ENCODE measurements around the gene STARD3NL. TPM values are rescaled to one million over a fixed set of nuclear protein-coding genes. Genes with fewer than 3 reads are reported as not detected.

The STARD3NL gene
- total RNA-seq, 1 donor from 2014 or later: 22.5 TPM

GRCh38 chr7:38179776-38180226, 1.8 kb downstream of the STARD3NL start:
- ATAC-seq (no peak), DNase-seq (no peak)
- intact Hi-C loops (cut with micrococcal nuclease): loop anchor here (5.0 kb wide), 1 partner anchor 38 kb away; no protein-coding TSS in a partner anchor

DNA sequence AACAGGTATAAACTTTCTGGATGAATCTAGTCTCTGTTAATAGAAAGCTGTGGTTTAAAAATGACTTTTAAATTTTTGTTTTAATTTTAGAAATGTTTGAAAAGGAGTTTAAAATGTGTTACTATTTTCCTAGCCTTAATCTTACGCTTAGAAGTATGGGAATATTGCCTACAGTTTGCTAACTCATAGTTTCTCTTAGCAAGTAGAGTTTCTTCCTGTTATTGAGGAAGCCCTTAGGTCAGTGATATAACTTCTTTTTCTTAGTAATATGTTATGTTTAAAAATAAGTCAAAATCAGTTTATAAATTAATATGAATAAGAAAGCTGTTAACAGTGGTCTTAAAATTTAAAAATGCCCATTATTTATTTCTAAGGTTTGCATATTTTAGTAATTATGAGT, 3.1 kb downstream of the STARD3NL start:
- no peak for DNase-seq
- intact Hi-C loops (cut with micrococcal nuclease): loop anchor here (5.0 kb wide), 1 partner anchor 36 kb away; no protein-coding TSS in a partner anchor
- no peak for ATAC-seq

DNA sequence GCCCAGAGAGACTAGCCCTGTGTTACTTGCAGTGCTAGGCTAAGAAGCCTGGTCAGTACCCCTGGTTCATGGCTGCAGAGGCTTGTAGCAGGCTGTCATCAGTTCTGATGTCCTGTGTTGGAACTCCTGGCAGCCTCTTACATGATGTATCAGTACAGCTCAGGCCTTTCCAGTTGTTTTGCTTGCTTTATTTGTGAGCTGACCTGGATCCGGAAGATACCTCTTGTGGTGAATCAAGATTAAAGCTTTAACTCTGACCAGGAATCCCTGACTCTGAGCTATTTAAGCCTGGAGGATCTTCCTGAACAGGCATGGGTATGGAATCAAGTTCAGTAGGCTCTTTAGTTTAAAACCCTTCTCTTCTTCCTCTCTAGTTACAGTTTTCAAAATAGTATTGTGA, 4.4 kb downstream of the STARD3NL start:
- no peak for DNase-seq
- intact Hi-C loops (cut with micrococcal nuclease): loop anchor here (5.0 kb wide), 1 partner anchor 35 kb away; no protein-coding TSS in a partner anchor
- no peak for ATAC-seq

DNA sequence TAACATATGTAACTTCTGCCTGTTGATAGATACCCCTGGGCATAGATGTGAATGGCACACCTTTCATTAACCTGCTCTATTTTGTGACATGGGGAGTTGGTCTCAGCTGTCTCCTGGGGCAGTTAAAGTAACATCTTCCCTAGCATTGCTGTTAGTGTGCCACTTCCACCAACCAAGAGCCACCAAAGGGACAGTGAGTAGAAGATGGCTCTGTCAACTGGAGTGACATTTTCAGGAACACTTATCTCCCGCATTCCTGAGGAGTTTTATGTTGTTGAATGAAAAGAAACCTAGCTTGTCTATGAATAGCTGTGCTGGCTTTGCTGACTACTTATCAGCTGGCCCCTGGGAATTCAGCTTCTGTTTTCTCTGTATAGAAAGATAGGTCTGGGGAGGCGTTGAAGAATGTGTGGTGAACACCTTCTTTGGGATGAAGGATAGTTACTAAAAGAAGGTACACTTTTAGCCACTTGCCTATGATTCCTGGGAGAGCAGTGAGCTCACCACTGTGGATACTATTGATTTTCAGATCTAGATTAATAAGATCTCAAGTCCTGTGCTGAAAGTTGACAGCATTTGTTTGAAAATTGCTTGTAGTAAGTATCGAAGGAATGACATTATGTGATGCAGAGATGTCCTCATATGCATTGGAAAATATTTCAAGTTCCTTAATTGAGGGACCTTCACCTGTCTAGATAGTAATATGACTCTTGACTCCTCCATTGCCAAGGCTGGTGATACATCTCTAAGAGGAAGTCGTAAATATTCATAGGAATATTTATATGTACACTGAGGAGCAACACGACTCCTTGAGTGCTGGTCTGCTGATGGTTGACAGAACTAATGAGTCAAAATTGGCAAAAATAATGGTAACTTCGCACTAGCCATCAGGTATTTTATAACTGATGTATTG, 7.6 kb downstream of the STARD3NL start:
- ATAC-seq (peak; percentile 17), DNase-seq (no peak)
- intact Hi-C loops (cut with micrococcal nuclease): no loop called here

DNA sequence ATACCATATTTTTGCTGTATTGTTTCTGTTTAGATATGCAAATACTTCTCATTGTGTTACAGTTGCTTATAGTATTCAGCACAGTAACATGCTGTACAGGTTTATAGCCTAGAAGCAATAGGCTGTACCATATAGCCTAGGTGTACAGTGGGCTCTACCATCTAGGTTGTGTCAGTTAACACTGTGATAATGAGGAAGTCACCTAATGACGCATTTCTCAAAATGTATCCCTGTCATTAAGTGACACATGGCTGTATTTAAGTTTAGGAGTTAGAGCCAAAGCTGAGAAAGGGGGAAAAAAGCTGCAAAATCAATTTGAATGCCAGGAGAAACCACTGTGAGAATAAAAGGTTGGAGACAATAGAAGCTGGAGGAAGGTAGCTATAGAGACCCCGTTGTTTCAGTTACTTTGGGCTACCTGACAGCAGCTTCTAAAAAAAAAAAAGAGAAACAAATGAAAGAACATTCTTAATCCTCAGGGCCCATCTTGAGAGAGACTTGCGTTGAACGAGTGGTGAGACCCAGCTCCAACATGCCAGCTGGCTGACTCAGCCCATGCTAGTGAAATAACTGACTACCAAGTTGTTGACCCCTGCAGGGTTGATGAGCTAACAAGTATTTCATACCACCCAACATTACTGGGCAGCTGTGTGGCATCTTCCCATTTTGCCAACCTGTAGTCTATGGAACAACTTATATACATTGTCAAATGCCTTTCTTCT, 8.7 kb downstream of the STARD3NL start:
- DNase-seq (no peak), ATAC-seq (no peak)
- intact Hi-C loops (cut with micrococcal nuclease): no loop called here

DNA sequence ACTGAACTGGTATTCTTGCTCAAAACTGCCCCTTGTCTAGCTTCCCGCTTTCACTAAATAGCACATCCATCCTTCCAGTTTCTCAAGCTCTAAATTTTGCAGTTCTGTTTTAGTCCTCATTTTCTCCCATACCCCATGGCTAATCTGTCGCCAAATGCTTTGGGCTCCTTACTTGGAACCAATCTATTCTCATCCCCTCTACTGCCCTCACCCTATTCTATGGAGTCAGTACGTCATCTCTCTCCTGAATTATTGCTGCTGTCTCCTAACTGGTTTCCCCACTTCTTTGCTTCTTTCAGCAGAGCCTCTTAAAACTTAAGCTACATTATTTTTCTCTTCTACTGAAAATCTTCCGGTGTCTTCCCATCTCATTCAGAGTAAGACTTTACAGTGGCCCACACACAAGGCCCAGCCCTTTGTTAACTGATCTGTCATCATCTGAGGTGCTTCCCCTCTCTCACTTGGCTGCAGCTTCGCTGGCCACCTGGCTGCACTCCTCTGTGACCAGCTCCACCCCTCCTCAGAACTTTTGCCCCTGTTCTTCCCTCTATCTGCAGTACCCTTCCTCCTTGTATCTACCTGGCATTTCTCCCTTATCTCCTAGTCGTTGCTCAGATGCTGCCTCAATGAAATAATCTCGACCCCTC, 9.9 kb downstream of the STARD3NL start:
- ATAC-seq (no peak), DNase-seq (no peak)
- intact Hi-C loops (cut with micrococcal nuclease): no loop called here

GRCh38 chr7:38189231-38189938, 11.3 kb downstream of the STARD3NL start:
- intact Hi-C loops (cut with micrococcal nuclease): no loop called here
- DNase-seq: no peak
- ATAC-seq: no peak

DNA sequence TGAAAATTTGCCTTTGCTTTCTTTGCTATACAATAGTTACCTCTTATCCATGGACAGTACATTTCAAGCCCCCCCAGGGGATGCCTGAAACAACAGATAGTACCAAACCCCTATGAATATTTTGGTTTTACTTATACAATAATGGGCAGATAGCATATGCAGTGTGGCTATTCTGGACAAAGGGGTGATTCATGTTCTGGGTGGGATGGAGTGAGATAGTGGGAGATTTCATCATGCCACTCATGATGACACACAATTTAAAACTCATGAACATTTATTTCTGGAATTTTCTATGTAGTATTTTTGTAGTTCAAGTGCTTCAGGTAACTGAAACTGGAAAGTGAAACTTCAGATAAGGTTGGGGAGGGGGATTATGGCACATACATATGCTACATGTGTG, 12.0 kb downstream of the STARD3NL start:
- intact Hi-C loops (cut with micrococcal nuclease): no loop called here
- DNase-seq: no peak
- ATAC-seq: no peak

DNA sequence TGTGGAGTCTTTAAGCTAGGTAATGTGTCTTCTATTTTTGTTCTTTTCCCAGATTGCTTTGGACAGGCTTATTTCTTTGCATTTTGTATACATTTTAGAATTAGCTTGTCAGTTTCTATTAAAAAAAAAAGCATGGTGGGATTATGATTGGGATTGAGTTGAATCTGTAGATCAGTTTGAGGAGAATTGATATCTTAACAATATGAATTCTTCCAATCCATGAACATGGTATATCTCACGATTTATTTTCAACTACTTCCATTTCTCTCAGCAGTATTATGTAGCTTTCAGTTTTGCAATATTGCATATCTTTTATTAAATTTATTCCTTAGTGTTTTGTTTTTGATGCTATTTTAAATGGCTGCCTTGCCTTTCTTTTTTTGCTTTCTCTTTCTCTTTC, 13.7 kb downstream of the STARD3NL start:
- ATAC-seq: no peak
- no peak for DNase-seq
- intact Hi-C loops (cut with micrococcal nuclease): no loop called here

- ATAC-seq: no peak
- intact Hi-C loops (cut with micrococcal nuclease): no loop called here
- DNase-seq: no peak
Measured at GRCh38 chr7:38192327-38192726, 14.3 kb downstream of the STARD3NL start.

DNA sequence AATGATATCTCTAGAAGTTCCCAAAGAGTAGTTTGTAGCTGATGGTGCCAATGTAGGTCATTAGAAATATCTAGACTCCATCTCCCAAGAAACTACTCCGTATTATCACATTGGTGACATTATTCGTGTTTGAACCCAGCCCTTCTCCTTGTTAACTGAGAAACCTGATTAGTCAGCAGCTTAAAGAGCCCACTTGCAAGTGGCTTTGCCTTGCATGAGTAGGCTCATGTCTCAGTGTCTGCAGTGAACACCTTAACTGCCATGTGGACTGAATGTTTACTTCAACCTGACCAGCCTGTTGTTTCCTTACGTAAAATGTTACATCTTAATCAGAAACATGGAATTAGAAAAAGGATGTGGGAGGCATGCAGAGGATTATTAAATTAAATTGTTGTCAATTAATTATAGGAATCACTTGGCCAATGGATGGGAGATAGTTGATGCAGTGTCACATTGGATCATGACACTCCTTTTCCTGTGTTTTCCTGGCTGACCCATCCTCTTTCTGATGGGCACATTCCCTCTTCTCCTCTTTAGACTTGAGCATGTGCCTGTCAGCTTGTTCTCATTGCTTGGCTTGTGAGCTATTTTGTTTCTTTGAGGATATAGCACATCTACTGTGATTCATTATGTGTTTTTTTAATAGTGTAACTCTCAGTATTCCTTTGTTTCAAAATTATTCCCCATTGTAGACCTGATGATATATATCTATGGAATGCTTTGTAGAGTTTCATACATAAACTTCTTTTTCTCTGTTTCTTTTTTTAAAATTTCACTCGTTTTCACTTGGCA, 18.0 kb downstream of the STARD3NL start:
- no peak for DNase-seq
- ATAC-seq: no peak
- intact Hi-C loops (cut with micrococcal nuclease): no loop called here

DNA sequence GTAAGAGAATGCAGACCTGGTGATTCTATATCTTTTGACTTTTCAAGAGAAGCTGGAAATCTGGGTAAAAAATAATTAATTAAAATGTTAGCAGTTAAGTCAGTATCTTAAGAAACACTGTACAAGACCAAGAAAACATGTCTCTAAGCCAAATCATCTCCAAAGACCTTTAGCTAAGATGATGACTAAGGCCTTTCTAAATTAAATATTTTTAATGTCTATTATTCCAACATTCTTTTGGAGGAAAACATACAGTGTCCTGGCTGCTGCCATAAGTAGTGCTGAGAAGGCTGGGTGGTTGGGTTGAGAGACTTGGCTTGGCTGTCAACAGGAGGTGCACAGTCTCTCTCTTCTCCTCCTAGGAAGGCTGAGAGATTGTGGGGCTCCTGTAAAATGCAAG, 20.3 kb downstream of the STARD3NL start:
- intact Hi-C loops (cut with micrococcal nuclease): no loop called here
- ATAC-seq: no peak
- no peak for DNase-seq

- DNase-seq (no peak), ATAC-seq (no peak)
- intact Hi-C loops (cut with micrococcal nuclease): no loop called here
Measured at GRCh38 chr7:38199154-38199553, 21.1 kb downstream of the STARD3NL start.

DNA sequence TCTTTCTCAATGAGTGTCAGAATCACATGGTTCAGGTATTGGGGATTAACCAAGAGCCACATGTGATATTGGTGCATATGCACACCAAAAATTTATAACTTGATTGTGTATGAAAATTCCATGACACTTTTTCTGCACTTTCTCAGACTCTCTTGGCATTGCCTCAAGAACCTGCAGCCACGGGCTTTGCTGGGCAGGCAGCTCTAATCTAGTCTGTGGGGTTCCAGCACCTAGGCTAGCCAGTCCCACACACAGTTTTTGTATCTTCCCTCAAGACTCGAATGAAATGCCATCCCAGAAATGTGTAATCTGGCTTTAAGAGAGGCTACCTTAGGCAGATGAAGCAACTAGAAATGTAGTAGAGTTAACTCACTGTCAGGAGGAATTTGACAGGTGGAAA, 21.7 kb downstream of the STARD3NL start:
- intact Hi-C loops (cut with micrococcal nuclease): no loop called here
- no peak for DNase-seq

DNA sequence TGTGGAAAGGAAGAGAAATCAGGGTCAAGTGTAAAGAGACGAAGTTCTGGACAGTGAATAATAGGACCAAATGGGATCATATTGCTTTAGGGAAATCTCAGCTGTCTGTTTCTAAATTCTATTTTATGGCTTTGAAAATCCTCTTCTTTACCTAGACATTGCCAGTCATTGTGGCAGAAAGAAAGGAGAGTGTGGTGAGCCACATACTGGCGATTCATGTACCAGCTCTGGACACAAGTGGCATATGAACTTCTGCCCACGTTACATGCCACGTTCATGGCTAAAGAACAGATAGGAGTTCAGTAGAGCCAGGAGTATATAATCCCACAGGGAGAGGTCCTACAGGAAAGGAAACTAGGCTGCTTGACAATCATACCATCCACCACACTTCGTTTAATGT, 28.0 kb downstream of the STARD3NL start:
- ATAC-seq: no peak
- intact Hi-C loops (cut with micrococcal nuclease): no loop called here
- DNase-seq: no peak

More for the DNA sequence above, 21.7 kb downstream of the STARD3NL start:
- no peak for ATAC-seq

GRCh38 chr7:38207843-38208242, 29.8 kb downstream of the STARD3NL start:
- intact Hi-C loops (cut with micrococcal nuclease): no loop called here
- ATAC-seq: no peak
- DNase-seq: no peak

- ATAC-seq (no peak), DNase-seq (no peak)
- intact Hi-C loops (cut with micrococcal nuclease): no loop called here
Measured at GRCh38 chr7:38211486-38211885, 33.4 kb downstream of the STARD3NL start.

DNA sequence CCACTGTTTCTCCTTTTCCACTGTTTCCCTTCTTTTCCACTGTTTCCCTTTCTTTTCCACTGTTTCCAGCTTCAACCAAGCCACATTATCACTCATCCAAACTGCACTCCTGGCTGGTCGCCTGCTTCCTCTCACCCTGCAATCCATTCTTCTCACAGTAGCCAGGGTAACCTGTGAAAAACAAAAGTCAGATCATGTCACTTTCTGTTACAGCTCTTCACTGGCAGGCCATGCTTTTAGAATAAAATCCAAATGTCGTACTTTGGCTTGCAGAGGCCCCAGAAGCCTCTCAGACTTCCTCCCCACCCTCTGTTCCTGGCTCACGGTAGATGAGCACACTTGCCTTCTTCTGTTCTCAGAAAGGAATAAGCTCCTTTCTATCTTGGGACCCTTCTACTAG, 33.9 kb downstream of the STARD3NL start:
- DNase-seq: peak; percentile 43
- ATAC-seq: peak; percentile 62
- intact Hi-C loops (cut with micrococcal nuclease): no loop called here

Measured in left ventricle myocardium superior (tissue), 1 donor.